ENCODE results near the gene ARIH1.

GRCh38 chr15:72509484-72509883, 35.4 kb downstream of the ARIH1 start:
- TF ChIP-seq EZH2phosphoT487 (IDR thresholded peaks at IDR 0.05; ENCODE audit: insufficient read depth, low read depth) = no peak
- TF ChIP-seq EZH2 (IDR thresholded peaks at IDR 0.05; ENCODE audit: insufficient read depth, poor library complexity, severe bottlenecking) = no peak
